HepG2 (cell line): ENCODE results near the gene ENTHD1. TPM values are rescaled to one million over a fixed set of nuclear protein-coding genes. Genes with fewer than 3 reads are reported as not detected.

Source experiments
- ATAC-seq: fragments of 200-7000 bp; cut with Tn5 transposase; 3 replicates; pipeline ENCODE4 v1.9.1; 2020; ENCODE audit warnings: mild to moderate bottlenecking, moderate library complexity
- BruUV-seq: library from RNA; stranded (reverse); fragments of 400-500 nt; replicated peaks from 2 replicates; lab custom pipeline; 2021; lab: Mats Ljungman, UMichigan
- CTCF ChIA-PET: fragments of 300-600 bp; formaldehyde crosslinking; extraction: SDS; loops from one replicate; lab custom pipeline; 2021; ENCODE audit warnings: low total read pairs, inconsistent platforms, low intra/inter-chr PET ratio; lab: Yijun Ruan, JAX
- POLR2A ChIA-PET: fragments of 350-600 bp; sonication (Branson Sonifier 250); formaldehyde crosslinking; loops from one replicate; lab custom pipeline; 2020; ENCODE audit warnings: antibody characterized with exemption, inconsistent platforms; lab: Yijun Ruan, JAX
- DNase-seq: peaks from one replicate; pipeline ENCODE4 v3.0.0-alpha.2; 2015; ENCODE audit warnings: low spot score
- FAIRE-seq: peaks from 3 replicates; lab custom pipeline; 2011; peaks lifted over from hg19 to GRCh38; lab: Jason Lieb, UNC
- H2AFZ ChIP-seq: one replicate; pipeline ENCODE4 v1.6.1; 2011; ENCODE audit warnings: low read length, inconsistent platforms
- H3K27ac ChIP-seq: fragments of 300-600 bp; 3 replicates; pipeline ENCODE4 v1.8.0; 2011; ENCODE audit warnings: mixed run types, mild to moderate bottlenecking, mixed read lengths, low read length, inconsistent platforms; ENCODE audit not compliant: insufficient read depth; ENCODE audit errors: extremely low read length
- H3K27me3 ChIP-seq, 2 experiments: fragments of 200-600 bp in 1 of 2; 2 replicates in 1 of 2; 3 replicates in 1 of 2; pipeline versions ENCODE4 v1.6.0 to v1.8.0; 2011; ENCODE audit warnings: low read length in 2 of 2, mild to moderate bottlenecking in 2 of 2, moderate library complexity in 2 of 2, inconsistent platforms in 1 of 2; ENCODE audit not compliant: insufficient read depth in 2 of 2, control insufficient read depth in 1 of 2
- H3K36me3 ChIP-seq, 2 experiments: fragments of 200-600 bp in 1 of 2; replicated peaks in 1 of 2; 2 replicates in 1 of 2; 3 replicates in 1 of 2; pipeline versions ENCODE4 v1.5.1 to v1.8.0; 2011; ENCODE audit warnings: low read length in 2 of 2, inconsistent platforms in 1 of 2; ENCODE audit not compliant: insufficient read depth in 2 of 2, control insufficient read depth in 1 of 2
- H3K4me1 ChIP-seq: 2 replicates; pipeline ENCODE4 v1.5.1; 2012; ENCODE audit warnings: low read length, inconsistent platforms; ENCODE audit not compliant: insufficient read depth
- H3K4me2 ChIP-seq: 2 replicates; pipeline ENCODE4 v1.6.0; 2011; ENCODE audit warnings: low read depth, low read length, inconsistent platforms
- H3K4me3 ChIP-seq, 3 experiments: fragments of 200-600 bp in 1 of 3; sonication (generic), shearing (Covaris generic) in 1 of 3; replicated peaks in 1 of 3; 2 replicates each; pipeline ENCODE4 v1.5.1; 2011 to 2016; ENCODE audit warnings: low read length in 3 of 3, inconsistent platforms in 2 of 3, low read depth in 2 of 3, mild to moderate bottlenecking in 2 of 3, control low read depth in 1 of 3, mixed read lengths in 1 of 3; ENCODE audit not compliant: insufficient read depth in 1 of 3
- H3K79me2 ChIP-seq: one replicate; pipeline ENCODE4 v1.6.1; 2011; ENCODE audit warnings: low read length, inconsistent platforms; ENCODE audit not compliant: insufficient read depth
- H3K9ac ChIP-seq: 2 replicates; pipeline ENCODE4 v1.6.0; 2011; ENCODE audit warnings: mild to moderate bottlenecking, low read depth, low read length, inconsistent platforms; ENCODE audit not compliant: insufficient read depth
- H3K9me3 ChIP-seq: 2 replicates; pipeline ENCODE4 v1.5.1; 2012; ENCODE audit warnings: mild to moderate bottlenecking, low read length
- H4K20me1 ChIP-seq: 2 replicates; pipeline ENCODE4 v1.6.0; 2011; ENCODE audit warnings: inconsistent platforms, mild to moderate bottlenecking, low read length, moderate library complexity; ENCODE audit not compliant: insufficient read depth
- HNRNPLL ChIP-seq: fragments of 200-400 bp; formaldehyde crosslinking; IDR thresholded peaks from 2 replicates; pipeline ENCODE4 v1.6.1; 2017; ENCODE audit warnings: mild to moderate bottlenecking, low read depth, low read length; ENCODE audit not compliant: poor library complexity, severe bottlenecking
- NAIF1 ChIP-seq: sonication (generic); formaldehyde crosslinking; IDR thresholded peaks from 2 replicates; pipeline ENCODE4 v1.5.0; 2020; ENCODE audit warnings: mild to moderate bottlenecking, missing genetic modification reagents, borderline replicate concordance
- SNAI1 ChIP-seq: sonication (generic); formaldehyde crosslinking; IDR thresholded peaks from 2 replicates; pipeline ENCODE4 v1.5.0; 2020; ENCODE audit warnings: mild to moderate bottlenecking, missing genetic modification reagents, borderline replicate concordance
- TBP ChIP-seq: sonication (generic); formaldehyde crosslinking; IDR thresholded peaks from 2 replicates; pipeline ENCODE4 v1.5.0; 2020; ENCODE audit warnings: missing genetic modification reagents
- ZFP36 ChIP-seq: fragments of 150-350 bp; IDR thresholded peaks from 2 replicates; pipeline ENCODE4 v1.6.1; 2018; ENCODE audit warnings: borderline replicate concordance, low read length, low read depth; ENCODE audit not compliant: partially characterized antibody
- ZFP82 ChIP-seq: sonication (generic); formaldehyde crosslinking; IDR thresholded peaks from 2 replicates; pipeline ENCODE4 v1.5.1; 2020; ENCODE audit warnings: mild to moderate bottlenecking, missing genetic modification reagents, borderline replicate concordance
- ZNF251 ChIP-seq: sonication (generic); formaldehyde crosslinking; IDR thresholded peaks from 2 replicates; pipeline ENCODE4 v1.9.0; 2021; ENCODE audit warnings: mild to moderate bottlenecking, missing genetic modification reagents
- ZNF552 ChIP-seq: sonication (generic); formaldehyde crosslinking; IDR thresholded peaks from 2 replicates; pipeline ENCODE4 v1.9.0; 2022; ENCODE audit warnings: missing genetic modification reagents, mild to moderate bottlenecking, borderline replicate concordance
- WGBS: methylation state at CpG from one replicate; pipeline ENCODE4 v1.1.6; 2017; ENCODE audit warnings: low lambda C conversion rate; 5-methylcytosine and 5-hydroxymethylcytosine counted together
- in situ Hi-C: cut with HindIII; loops from 2 replicates; pipeline ENCODE4 v1.10.0; 2017; ENCODE audit warnings: low pct_unique_long_range_greater_than_20kb; ENCODE audit not compliant: extremely low pct_ligation_motif_present
- intact Hi-C: fragments of 100-400 bp; cut with micrococcal nuclease; formaldehyde crosslinking; loops from one replicate; pipeline ENCODE4 v1.10.0; 2022; ENCODE audit not compliant: unreplicated experiment
- polyA plus RNA-seq, 8 experiments: library from polyadenylated mRNA; depleted of rRNA in 3 of 8; stranded (reverse) in 7 of 8; unstranded in 1 of 8; fragments of >200 nt; fragmentation: Illumina TruSeq in 4 of 8; extraction: Trizol in 4 of 8; gene quantifications; 2 replicates each; pipeline versions ENCODE4 v1.2.1 to v1.2.3, GENCODE V29; 2011 to 2016; ENCODE audit warnings: low read depth in 4 of 8, missing spikeins in 1 of 8, mixed read lengths in 1 of 8; ENCODE audit not compliant: insufficient read depth in 1 of 8
- total RNA-seq, 5 experiments: library from RNA; depleted of rRNA; stranded (reverse); fragments of >200 nt; fragmentation: Illumina TruSeq; extraction: Trizol; gene quantifications; 2 replicates each; pipeline ENCODE4 v1.2.3, GENCODE V29; 2016; ENCODE audit warnings: low read depth in 1 of 5
- TF ChIP-seq, protein P1 (sequence below): sonication (generic); formaldehyde crosslinking; IDR thresholded peaks from 2 replicates; pipeline ENCODE4 v1.4.0; 2020; ENCODE audit warnings: mild to moderate bottlenecking, low read depth, missing genetic modification reagents

ENTHD1 gene
- total and polyA plus RNA-seq, 2 of the 13 experiments (the other 11 are each of a cell fraction or from before 2014, with no cell fraction given), result not detected

DNA sequence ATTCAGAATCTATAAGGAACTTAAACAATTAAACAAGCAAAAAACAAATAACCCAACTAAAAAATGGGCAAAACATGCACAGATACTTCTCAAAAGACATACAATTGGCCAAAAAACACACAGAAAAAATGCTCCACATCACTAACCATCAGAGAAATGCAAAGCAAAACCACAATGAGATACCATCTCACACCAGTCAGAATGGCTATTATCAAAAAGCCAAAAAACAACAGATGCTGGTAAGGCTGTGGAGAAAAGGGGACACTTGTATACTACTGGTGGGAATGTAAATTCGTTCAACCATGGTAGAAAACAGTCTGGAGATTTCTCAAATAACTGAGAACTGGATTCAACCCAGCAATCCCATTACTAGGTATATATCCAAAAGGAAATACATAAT lies 24.8 kb downstream of the ENTHD1 start:
- no peak for TF ChIP-seq ZFP82
- TF ChIP-seq, protein P1, sequence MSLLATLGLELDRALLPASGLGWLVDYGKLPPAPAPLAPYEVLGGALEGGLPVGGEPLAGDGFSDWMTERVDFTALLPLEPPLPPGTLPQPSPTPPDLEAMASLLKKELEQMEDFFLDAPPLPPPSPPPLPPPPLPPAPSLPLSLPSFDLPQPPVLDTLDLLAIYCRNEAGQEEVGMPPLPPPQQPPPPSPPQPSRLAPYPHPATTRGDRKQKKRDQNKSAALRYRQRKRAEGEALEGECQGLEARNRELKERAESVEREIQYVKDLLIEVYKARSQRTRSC (CRISPR knock-in tag), result no peak
- no peak for TF ChIP-seq ZNF251 (CRISPR knock-in tag)
- TF ChIP-seq ZNF552 (CRISPR knock-in tag), result no peak
- no peak for TF ChIP-seq NAIF1
- TF ChIP-seq ZFP36, result no peak
- no peak for TF ChIP-seq HNRNPLL
- Histone ChIP-seq H3K36me3 (no peaks in the 10 kb centered on the region), H4K20me1 (no peaks in the 10 kb centered on the region), H3K79me2 (no peaks in the 10 kb centered on the region), H3K4me1 (no peaks in the 10 kb centered on the region), H3K27ac (no peak overlapping the region), H3K27me3 (no peaks in the 10 kb centered on the region; a peak in 2 of 5 replicates), H3K9me3 (no peaks in the 10 kb centered on the region), H2AFZ (no peak overlapping the region), H3K9ac (no peak overlapping the region), H3K4me2 (no peak overlapping the region), H3K4me3 (no peak overlapping the region)
- POLR2A ChIA-PET, result no interaction called here
- CTCF ChIA-PET, result no interaction called here
- DNase-seq, result no peak
- 0% methylated on average over 1 of the region's 1 CpG for WGBS
- intact Hi-C loops (no loop called here), in situ Hi-C loops (no loop called here)
- BruUV-seq, result no TSS peak
- no peak for FAIRE-seq
- ATAC-seq, result no peak

DNA sequence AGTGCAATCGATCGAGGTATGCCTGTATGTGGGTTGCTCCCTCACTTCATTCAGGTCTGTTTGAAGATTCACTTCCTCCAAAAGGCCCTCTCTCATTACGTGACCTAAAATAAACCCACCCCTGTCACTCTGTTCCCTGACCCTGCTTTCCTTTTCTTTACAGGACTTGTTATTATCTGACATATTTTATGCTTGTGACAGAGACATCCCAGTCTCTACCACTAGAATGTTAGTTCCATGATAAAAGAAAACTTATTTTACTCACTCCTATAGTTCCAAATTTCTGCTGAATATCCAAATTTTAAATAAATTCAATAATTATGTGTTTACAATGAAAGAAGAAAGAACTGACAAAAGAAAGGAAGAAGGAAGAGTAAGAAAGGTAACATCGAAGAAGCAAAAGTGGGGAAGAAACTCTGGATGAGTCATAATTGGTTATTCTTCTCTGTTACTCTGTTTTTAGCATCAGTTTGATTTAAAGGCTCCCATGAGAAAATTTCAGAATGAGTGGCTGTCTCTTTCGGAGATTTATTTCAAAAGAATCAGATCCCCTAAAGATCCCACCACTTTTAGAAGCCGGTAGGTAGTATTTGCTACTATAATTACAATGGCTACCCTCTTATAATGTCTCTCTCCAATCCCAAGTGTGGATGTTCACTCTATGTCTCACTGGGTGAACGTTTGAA lies 33.5 kb downstream of the ENTHD1 start:
- Histone ChIP-seq H3K4me1 (no peaks in the 10 kb centered on the region), H3K27me3 (peaks cover 0 to 8% of the 10 kb centered on the region in 2 experiments; a peak in 1 of 5 replicates), H3K4me3 (no peak overlapping the region), H3K79me2 (no peaks in the 10 kb centered on the region), H3K36me3 (no peaks in the 10 kb centered on the region), H3K9me3 (no peaks in the 10 kb centered on the region), H3K9ac (no peak overlapping the region), H2AFZ (no peak overlapping the region), H3K4me2 (no peak overlapping the region), H4K20me1 (no peaks in the 10 kb centered on the region), H3K27ac (no peak overlapping the region)
- WGBS, result under 1% methylated on average over 7 of the region's 7 CpGs
- ChIA-PET CTCF (no interaction called here), POLR2A (no interaction called here)
- BruUV-seq, result no TSS peak
- TF ChIP-seq SNAI1 (CRISPR knock-in tag) (no peak), TBP (CRISPR knock-in tag) (no peak)
- no peak for DNase-seq
- no peak for FAIRE-seq
- intact Hi-C loops (no loop called here), in situ Hi-C loops (no loop called here)
- no peak for ATAC-seq
